Astrocyte (in vitro differentiated cells and primary cell): ENCODE data around the gene CNGA4. TPM values are rescaled to one million over a fixed set of nuclear protein-coding genes. Genes with fewer than 3 reads are reported as not detected.

Experiments
- DNase-seq: peaks from one replicate; pipeline ENCODE4 v3.0.0-alpha.2; 2010; ENCODE audit warnings: low read depth
- FAIRE-seq: peaks from 2 replicates; lab custom pipeline; 2011; peaks lifted over from hg19 to GRCh38; lab: Jason Lieb, UNC
- H2AFZ ChIP-seq: 2 replicates; pipeline ENCODE4 v1.6.0; 2012; ENCODE audit warnings: low read depth, low read length, inconsistent platforms
- H3K27ac ChIP-seq: 2 replicates; pipeline ENCODE4 v1.5.1; 2011; ENCODE audit warnings: low read depth, low read length, inconsistent platforms
- H3K27me3 ChIP-seq: 2 replicates; pipeline ENCODE4 v1.6.0; 2011; ENCODE audit warnings: low read length, inconsistent platforms; ENCODE audit not compliant: insufficient read depth
- H3K36me3 ChIP-seq: 2 replicates; pipeline ENCODE4 v1.5.1; 2011; ENCODE audit warnings: low read length, inconsistent platforms; ENCODE audit not compliant: insufficient read depth
- H3K4me1 ChIP-seq: 2 replicates; pipeline ENCODE4 v1.5.1; 2011; ENCODE audit warnings: low read length, inconsistent platforms; ENCODE audit not compliant: insufficient read depth
- H3K4me2 ChIP-seq: 2 replicates; pipeline ENCODE4 v1.6.0; 2012; ENCODE audit warnings: low read length, inconsistent platforms
- H3K4me3 ChIP-seq: 2 replicates; pipeline ENCODE4 v1.5.1; 2011; ENCODE audit warnings: low read depth, mild to moderate bottlenecking, low read length, inconsistent platforms; ENCODE audit not compliant: insufficient read depth
- H3K79me2 ChIP-seq: 2 replicates; pipeline ENCODE4 v1.6.0; 2012; ENCODE audit warnings: mild to moderate bottlenecking, low read length, inconsistent platforms; ENCODE audit not compliant: insufficient read depth
- H3K9ac ChIP-seq: 2 replicates; pipeline ENCODE4 v1.6.0; 2012; ENCODE audit warnings: mild to moderate bottlenecking, low read length, inconsistent platforms
- H3K9me3 ChIP-seq: 2 replicates; pipeline ENCODE4 v1.5.1; 2012; ENCODE audit warnings: low read depth, mild to moderate bottlenecking, low read length, inconsistent platforms; ENCODE audit not compliant: insufficient read depth
- H4K20me1 ChIP-seq: 2 replicates; pipeline ENCODE4 v1.6.0; 2012; ENCODE audit warnings: low read length, inconsistent platforms; ENCODE audit not compliant: insufficient read depth
- H3K27ac Mint-ChIP-seq: one replicate; pipeline ENCODE4 v1.8.0; 2021; ENCODE audit warnings: mild to moderate bottlenecking, mixed read lengths; ENCODE audit not compliant: unreplicated experiment
- H3K27me3 Mint-ChIP-seq: one replicate; pipeline ENCODE4 v1.8.0; 2021; ENCODE audit warnings: low read depth, mixed read lengths; ENCODE audit not compliant: unreplicated experiment
- H3K36me3 Mint-ChIP-seq: one replicate; pipeline ENCODE4 v1.8.0; 2021; ENCODE audit warnings: low read depth, mixed read lengths; ENCODE audit not compliant: unreplicated experiment
- H3K4me1 Mint-ChIP-seq: one replicate; pipeline ENCODE4 v1.8.0; 2021; ENCODE audit warnings: low read depth, mixed read lengths; ENCODE audit not compliant: unreplicated experiment
- H3K4me3 Mint-ChIP-seq: one replicate; pipeline ENCODE4 v1.8.0; 2021; ENCODE audit warnings: mild to moderate bottlenecking, moderate library complexity, mixed read lengths; ENCODE audit not compliant: unreplicated experiment
- H3K9me3 Mint-ChIP-seq: one replicate; pipeline ENCODE4 v1.8.0; 2021; ENCODE audit warnings: mild to moderate bottlenecking, mixed read lengths; ENCODE audit not compliant: unreplicated experiment
- CTCF ChIP-seq: IDR thresholded peaks from 2 replicates; pipeline ENCODE4 v1.5.1; 2011; ENCODE audit warnings: low read depth, mild to moderate bottlenecking, inconsistent platforms, low read length, moderate library complexity; ENCODE audit not compliant: insufficient read depth
- EZH2 ChIP-seq: IDR thresholded peaks from 2 replicates; pipeline ENCODE4 v1.6.1; 2012; ENCODE audit warnings: mild to moderate bottlenecking, low read length, inconsistent platforms; ENCODE audit not compliant: insufficient read depth
- total RNA-seq: library from RNA; stranded (reverse); gene quantifications from 2 replicates; pipeline ENCODE4 v1.2.1, GENCODE V29; 2021

CNGA4 gene
- total RNA-seq, 1 donor from 2014 or later = 0.16 TPM

DNA sequence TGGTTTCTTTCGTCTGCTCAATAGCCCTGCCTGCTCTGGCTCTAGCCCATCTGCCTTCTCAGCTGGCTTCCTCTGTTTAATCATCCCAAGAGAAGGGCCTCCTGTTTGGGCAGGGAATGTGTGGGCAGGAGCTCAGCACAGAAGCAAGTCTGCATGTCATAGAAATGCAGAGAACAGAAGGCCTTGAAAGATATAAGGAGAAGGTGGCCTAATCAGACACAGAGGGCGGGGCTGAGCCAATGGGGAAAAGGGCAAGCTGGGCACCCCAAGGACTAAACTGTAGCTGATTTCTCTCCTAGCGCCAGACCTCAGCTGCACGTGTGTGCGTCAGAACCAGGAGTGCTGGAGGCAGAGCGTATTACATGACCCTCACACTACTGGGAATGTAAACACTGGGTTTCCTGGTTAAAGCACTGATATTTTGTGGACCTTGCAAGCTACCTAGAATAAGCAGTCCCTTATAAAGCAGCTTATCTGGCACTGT is 13.1 kb downstream of the CNGA4 start:
- no peak overlapping the region for H3K27ac ChIP-seq
- peaks cover 9% of the 10 kb centered on the region for H3K4me1 Mint-ChIP-seq

GRCh38 chr11:6253197-6253596 is 14.3 kb downstream of the CNGA4 start:
- no peaks in the 10 kb centered on the region for H3K36me3 ChIP-seq
- Mint-ChIP-seq H3K4me3 (no peak overlapping the region), H3K36me3 (no peaks in the 10 kb centered on the region), H3K9me3 (no peaks in the 10 kb centered on the region), H3K27me3 (no peaks in the 10 kb centered on the region), H3K27ac (no peak overlapping the region), H3K4me1 (peaks cover 9% of the 10 kb centered on the region)
- no peaks in the 10 kb centered on the region for H3K9me3 ChIP-seq
- no peaks in the 10 kb centered on the region for H3K4me1 ChIP-seq
- no peaks in the 10 kb centered on the region for H4K20me1 ChIP-seq
- H3K9ac ChIP-seq = no peak overlapping the region
- no peak overlapping the region for H3K27ac ChIP-seq
- peaks cover 24% of the 10 kb centered on the region for H3K27me3 ChIP-seq
- DNase-seq = no peak
- H2AFZ ChIP-seq = no peak overlapping the region
- no peak overlapping the region for H3K4me2 ChIP-seq
- FAIRE-seq = no peak
- no peaks in the 10 kb centered on the region for H3K79me2 ChIP-seq
- H3K4me3 ChIP-seq = no peak overlapping the region
- no peak for TF ChIP-seq CTCF
- TF ChIP-seq EZH2 = no peak

More for the DNA sequence above, 13.1 kb downstream of the CNGA4 start:
- no peaks in the 10 kb centered on the region for H3K79me2 ChIP-seq
- H3K9me3 ChIP-seq = no peaks in the 10 kb centered on the region
- Mint-ChIP-seq H3K27me3 (peaks cover 2% of the 10 kb centered on the region), H3K4me3 (no peak overlapping the region), H3K36me3 (no peaks in the 10 kb centered on the region), H3K27ac (peak overlapping the region; percentile 30), H3K9me3 (no peaks in the 10 kb centered on the region)
- DNase-seq (peak; percentile 19), FAIRE-seq (no peak)
- H3K36me3 ChIP-seq = no peaks in the 10 kb centered on the region
- no peak overlapping the region for H3K4me2 ChIP-seq
- H2AFZ ChIP-seq = no peak overlapping the region
- TF ChIP-seq EZH2 (no peak), CTCF (no peak)
- H4K20me1 ChIP-seq = no peaks in the 10 kb centered on the region
- H3K9ac ChIP-seq = no peak overlapping the region
- H3K4me1 ChIP-seq = no peaks in the 10 kb centered on the region
- peaks cover 14% of the 10 kb centered on the region for H3K27me3 ChIP-seq
- no peak overlapping the region for H3K4me3 ChIP-seq

DNA sequence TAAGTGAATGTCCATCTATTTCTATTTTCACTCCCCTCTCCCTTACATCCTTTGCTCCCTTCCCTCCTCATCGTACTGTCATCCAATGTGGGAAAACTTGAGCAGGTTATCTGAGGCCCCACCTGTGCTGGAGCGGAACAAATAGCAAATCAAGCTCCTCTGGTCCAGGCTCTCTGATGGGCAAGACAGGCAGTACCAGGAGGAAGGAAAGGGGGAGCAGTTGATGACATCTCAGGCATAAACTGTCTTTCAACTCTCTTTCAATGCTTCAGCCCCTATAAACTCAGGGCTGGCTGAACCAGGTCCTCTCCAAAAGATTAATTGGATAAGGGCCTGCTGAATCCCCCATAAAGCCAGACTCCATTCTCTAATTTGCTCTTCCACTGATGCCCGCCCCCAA is 19.3 kb downstream of the CNGA4 start:
- Histone ChIP-seq H3K4me2 (no peak overlapping the region), H3K9me3 (no peaks in the 10 kb centered on the region), H3K9ac (no peak overlapping the region), H3K27ac (no peak overlapping the region), H3K79me2 (no peaks in the 10 kb centered on the region), H4K20me1 (no peaks in the 10 kb centered on the region), H3K4me1 (peaks cover 5% of the 10 kb centered on the region), H3K4me3 (no peak overlapping the region), H3K36me3 (no peaks in the 10 kb centered on the region), H3K27me3 (peaks cover 62% of the 10 kb centered on the region), H2AFZ (no peak overlapping the region)
- DNase-seq (no peak), FAIRE-seq (no peak)
- no peak overlapping the region for H3K27ac Mint-ChIP-seq
- no peaks in the 10 kb centered on the region for H3K36me3 Mint-ChIP-seq
- H3K4me3 Mint-ChIP-seq = no peak overlapping the region
- peaks cover 3% of the 10 kb centered on the region for H3K4me1 Mint-ChIP-seq
- no peaks in the 10 kb centered on the region for H3K9me3 Mint-ChIP-seq
- no peak for TF ChIP-seq EZH2
- no peak for TF ChIP-seq CTCF
- peaks cover 5% of the 10 kb centered on the region for H3K27me3 Mint-ChIP-seq
